Gastroesophageal sphincter (tissue), 3 donors: Measurements from ENCODE around the gene NFYC.

ENCODE experiments used
- POLR2A ChIP-seq, 2 donors: fragments of 450-650 bp; IDR thresholded peaks; one replicate each; pipeline ENCODE4 v1.6.1; 2017; ENCODE audit warnings: antibody characterized with exemption in 2 of 2, mild to moderate bottlenecking in 2 of 2, moderate library complexity in 1 of 2
- TF ChIP-seq, protein P1 (sequence below), 4 experiments: fragments of 200-600 bp in 2 of 4; fragments of 450-650 bp in 2 of 4; sonication (generic) in 1 of 4; IDR thresholded peaks; one replicate each; pipeline ENCODE4 v1.5.1; 2017 to 2019; ENCODE audit warnings: antibody characterized with exemption in 4 of 4, mild to moderate bottlenecking in 2 of 4, moderate library complexity in 2 of 4

DNA sequence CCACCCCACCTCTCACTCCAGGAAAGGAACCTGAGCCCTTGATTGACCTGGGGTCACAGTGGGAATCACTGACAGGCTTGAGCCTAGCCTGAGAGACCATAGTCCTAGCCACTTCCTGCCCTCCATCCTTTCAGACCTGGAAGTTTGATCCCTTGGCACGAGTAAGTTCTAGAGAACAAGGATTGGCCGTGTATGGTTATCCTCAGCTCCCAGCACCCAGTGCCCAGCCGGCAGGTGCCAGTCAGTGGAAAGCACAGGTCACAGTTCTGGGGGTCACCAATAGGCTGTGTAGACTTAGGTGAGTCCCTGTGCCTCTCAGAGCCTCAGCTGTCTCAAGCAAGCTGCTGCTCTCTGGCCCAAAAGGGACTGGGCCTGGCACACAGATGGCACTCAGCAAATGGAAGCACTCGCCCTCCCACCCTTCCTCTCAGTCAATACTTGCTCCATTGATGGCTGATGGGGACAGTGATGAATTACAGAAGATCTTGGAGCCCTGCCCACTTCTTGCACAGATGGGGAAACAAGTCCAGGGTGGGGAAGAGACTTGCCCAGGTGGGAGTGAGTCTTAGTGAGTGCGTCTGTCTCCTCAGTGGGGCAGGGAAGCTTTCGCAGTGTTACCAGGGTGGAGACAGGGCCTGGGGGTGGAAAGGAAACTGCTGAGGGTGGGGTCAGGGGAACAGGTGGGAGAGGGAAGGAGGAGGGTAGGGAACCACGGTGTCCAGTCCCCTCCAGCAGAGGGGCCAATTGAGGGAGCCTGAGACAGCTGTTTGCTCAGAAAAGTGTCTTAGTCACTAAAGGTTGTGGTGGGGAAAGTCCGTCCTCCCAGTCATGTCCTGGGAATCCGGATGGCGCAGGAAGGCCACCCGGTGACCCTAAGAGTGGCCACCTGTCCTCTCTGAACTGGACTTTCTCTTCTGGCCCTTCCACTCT, 89.4 kb downstream of the NFYC start:
- TF ChIP-seq POLR2A (IDR thresholded peaks at IDR 0.05), result no peak
- TF ChIP-seq, protein P1, sequence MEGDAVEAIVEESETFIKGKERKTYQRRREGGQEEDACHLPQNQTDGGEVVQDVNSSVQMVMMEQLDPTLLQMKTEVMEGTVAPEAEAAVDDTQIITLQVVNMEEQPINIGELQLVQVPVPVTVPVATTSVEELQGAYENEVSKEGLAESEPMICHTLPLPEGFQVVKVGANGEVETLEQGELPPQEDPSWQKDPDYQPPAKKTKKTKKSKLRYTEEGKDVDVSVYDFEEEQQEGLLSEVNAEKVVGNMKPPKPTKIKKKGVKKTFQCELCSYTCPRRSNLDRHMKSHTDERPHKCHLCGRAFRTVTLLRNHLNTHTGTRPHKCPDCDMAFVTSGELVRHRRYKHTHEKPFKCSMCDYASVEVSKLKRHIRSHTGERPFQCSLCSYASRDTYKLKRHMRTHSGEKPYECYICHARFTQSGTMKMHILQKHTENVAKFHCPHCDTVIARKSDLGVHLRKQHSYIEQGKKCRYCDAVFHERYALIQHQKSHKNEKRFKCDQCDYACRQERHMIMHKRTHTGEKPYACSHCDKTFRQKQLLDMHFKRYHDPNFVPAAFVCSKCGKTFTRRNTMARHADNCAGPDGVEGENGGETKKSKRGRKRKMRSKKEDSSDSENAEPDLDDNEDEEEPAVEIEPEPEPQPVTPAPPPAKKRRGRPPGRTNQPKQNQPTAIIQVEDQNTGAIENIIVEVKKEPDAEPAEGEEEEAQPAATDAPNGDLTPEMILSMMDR (IDR thresholded peaks at IDR 0.05), result no peak
